PC-9 (cell line): ENCODE results near the gene GRHPR.

Source experiments
- CTCF ChIP-seq: fragments of 200-600 bp; sonication (generic); conservative IDR thresholded peaks from 2 replicates; pipeline ENCODE4 v1.6.1; 2017; ENCODE audit warnings: mixed run types, antibody characterized with exemption, mild to moderate bottlenecking, moderate library complexity
- EZH2 ChIP-seq: fragments of 200-600 bp; sonication (generic); IDR thresholded peaks from 2 replicates; pipeline ENCODE4 v1.8.0; 2017; ENCODE audit warnings: antibody characterized with exemption, low read depth

DNA sequence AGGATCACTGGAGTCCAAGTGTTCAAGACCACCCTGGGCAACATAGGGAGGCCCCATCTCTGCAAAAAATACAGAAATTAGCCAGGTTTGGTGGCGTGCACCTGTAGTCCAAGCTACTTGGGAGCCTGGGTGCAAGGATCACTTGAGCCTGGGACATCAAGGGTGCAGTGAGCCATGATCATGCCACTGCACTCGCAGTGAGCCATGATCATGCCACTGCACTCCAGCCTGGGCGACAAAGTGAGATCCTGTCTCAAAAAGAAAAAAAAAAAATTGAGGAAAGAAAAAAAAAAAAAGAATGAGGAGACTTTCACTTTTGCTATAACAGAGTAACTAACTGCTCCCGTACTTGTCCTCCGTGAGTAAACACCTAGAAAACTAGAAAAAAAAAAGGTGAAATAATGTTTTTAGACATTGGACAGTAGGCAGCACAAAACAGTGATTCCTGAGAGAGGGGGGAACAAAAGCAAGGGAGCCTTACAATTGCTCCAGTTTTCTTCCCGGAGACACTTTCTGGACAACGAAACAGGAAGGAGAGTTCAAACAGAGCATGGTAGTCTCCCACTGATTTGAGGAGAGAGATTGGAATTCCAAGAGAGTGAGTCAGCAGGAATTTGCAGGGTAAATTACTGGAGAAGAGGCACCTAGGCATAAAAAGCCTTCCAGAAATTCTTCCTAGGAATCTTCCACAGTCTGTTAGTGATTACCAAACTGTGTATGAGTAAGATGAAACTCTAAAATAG, 49.6 kb downstream of the GRHPR start:
- TF ChIP-seq EZH2 (no peak), CTCF (no peak)
